Common myeloid progenitor, CD34-positive (primary cell): ENCODE results near the gene CXCR6.

Source experiments
- CTCF ChIA-PET: fragments of 350-600 bp; sonication (Branson Sonifier 250); formaldehyde crosslinking; loops from one replicate; lab custom pipeline; 2021; ENCODE audit warnings: antibody characterized with exemption; lab: Charles Lee
- POLR2A ChIA-PET: fragments of 350-600 bp; sonication (Branson Sonifier 250); formaldehyde crosslinking; loops from one replicate; lab custom pipeline; 2021; ENCODE audit warnings: antibody characterized with exemption; lab: Charles Lee
- DNase-seq, 3 donors: peaks; one replicate each; pipeline versions ENCODE4 v3.0.0 to v3.0.0-alpha.2; 2013
- H3K27ac ChIP-seq, 2 experiments: 1 replicate in 1 of 2; 2 replicates in 1 of 2; pipeline ENCODE4 v1.7.0; 2013; ENCODE audit warnings: inconsistent platforms in 2 of 2, low read length in 2 of 2, mild to moderate bottlenecking in 2 of 2, low read depth in 1 of 2, moderate library complexity in 1 of 2; ENCODE audit not compliant: severe bottlenecking in 2 of 2, insufficient read depth in 1 of 2, poor library complexity in 1 of 2
- H3K27me3 ChIP-seq, 5 experiments: replicated peaks in 2 of 5; 1 replicate in 3 of 5; 2 replicates in 2 of 5; pipeline versions ENCODE4 v1.6.1 to v1.7.0; 2013; ENCODE audit warnings: low read length in 4 of 5, mild to moderate bottlenecking in 2 of 5, moderate library complexity in 2 of 5, inconsistent platforms in 1 of 5; ENCODE audit not compliant: insufficient read depth in 5 of 5, control insufficient read depth in 4 of 5
- H3K36me3 ChIP-seq, 4 experiments: 1 replicate in 2 of 4; 2 replicates in 2 of 4; pipeline versions ENCODE4 v1.6.1 to v1.7.0; 2013; ENCODE audit warnings: low read length in 3 of 4, control low read depth in 1 of 4, mild to moderate bottlenecking in 1 of 4; ENCODE audit not compliant: control insufficient read depth in 4 of 4, insufficient read depth in 4 of 4
- H3K4me1 ChIP-seq, 4 experiments: 1 replicate in 3 of 4; 2 replicates in 1 of 4; pipeline versions ENCODE4 v1.6.1 to v1.7.1; 2013; ENCODE audit warnings: low read length in 3 of 4, mild to moderate bottlenecking in 3 of 4, control low read depth in 1 of 4, inconsistent platforms in 1 of 4, moderate library complexity in 1 of 4; ENCODE audit not compliant: control insufficient read depth in 4 of 4, insufficient read depth in 4 of 4; ENCODE audit errors: control extremely low read depth in 1 of 4
- H3K4me3 ChIP-seq, 7 experiments: 1 replicate in 4 of 7; 2 replicates in 3 of 7; pipeline versions ENCODE4 v1.5.1 to v1.7.0; 2013; ENCODE audit warnings: mild to moderate bottlenecking in 7 of 7, low read length in 6 of 7, moderate library complexity in 6 of 7, inconsistent platforms in 2 of 7, low read depth in 2 of 7, control low read depth in 1 of 7; ENCODE audit not compliant: insufficient read depth in 4 of 7, control insufficient read depth in 1 of 7; ENCODE audit errors: extremely low read depth in 1 of 7
- H3K9me3 ChIP-seq, 5 experiments: 1 replicate in 4 of 5; 2 replicates in 1 of 5; pipeline versions ENCODE4 v1.6.1 to v1.7.1; 2013; ENCODE audit warnings: low read length in 4 of 5, mild to moderate bottlenecking in 2 of 5, inconsistent platforms in 1 of 5, low read depth in 1 of 5, moderate library complexity in 1 of 5; ENCODE audit not compliant: control insufficient read depth in 4 of 5, insufficient read depth in 2 of 5; ENCODE audit errors: control extremely low read depth in 1 of 5
- WGBS: methylation state at CpG from one replicate; pipeline ENCODE4 v1.1.5; 2013; ENCODE audit not compliant: insufficient coverage; 5-methylcytosine and 5-hydroxymethylcytosine counted together

CXCR6 gene

GRCh38 chr3:45912435-45912834, 30.8 kb upstream of the CXCR6 start:
- WGBS, result 98% methylated on average over 6 of the region's 6 CpGs
- ChIA-PET CTCF (interaction anchor here (0.6 kb wide), 1 partner anchor 57 kb away, joined by 3 read pairs; no protein-coding TSS in a partner anchor), POLR2A (no interaction called here)

GRCh38 chr3:45914362-45915058, 28.8 kb upstream of the CXCR6 start:
- no peaks in the 10 kb centered on the region for H3K27me3 ChIP-seq
- H3K36me3 ChIP-seq, result peaks cover 4 to 12% (median 6%) of the 10 kb centered on the region in 4 experiments
- no peak overlapping the region for H3K4me3 ChIP-seq
- H3K9me3 ChIP-seq, result no peaks in the 10 kb centered on the region
- WGBS, result 94% methylated on average over 6 of the region's 7 CpGs
- no peak for DNase-seq
- H3K27ac ChIP-seq, result no peak overlapping the region
- POLR2A ChIA-PET, result no interaction called here
- peaks cover 0 to 5% (median 0%) of the 10 kb centered on the region in 4 experiments for H3K4me1 ChIP-seq
- CTCF ChIA-PET, result no interaction called here

More at GRCh38 chr3:45912435-45912834, 30.8 kb upstream of the CXCR6 start:
- no peak for DNase-seq
- Histone ChIP-seq H3K36me3 (no peaks in the 10 kb centered on the region), H3K4me1 (peaks cover 0 to 5% (median 1%) of the 10 kb centered on the region in 4 experiments), H3K4me3 (no peak overlapping the region), H3K27ac (no peak overlapping the region), H3K9me3 (no peaks in the 10 kb centered on the region), H3K27me3 (no peaks in the 10 kb centered on the region)

GRCh38 chr3:45915059-45915439, 28.2 kb upstream of the CXCR6 start:
- no peak for DNase-seq
- H3K27me3 ChIP-seq, result no peaks in the 10 kb centered on the region
- H3K4me1 ChIP-seq, result peaks cover 0 to 5% (median 0%) of the 10 kb centered on the region in 4 experiments
- WGBS, result 100% methylated on average over 5 of the region's 9 CpGs
- no peak overlapping the region for H3K4me3 ChIP-seq
- peaks cover 4 to 18% (median 9%) of the 10 kb centered on the region in 4 experiments for H3K36me3 ChIP-seq
- H3K9me3 ChIP-seq, result no peaks in the 10 kb centered on the region
- ChIA-PET CTCF (interaction anchor here (1.1 kb wide), 1 partner anchor 11 kb away, joined by 3 read pairs; no protein-coding TSS in a partner anchor), POLR2A (no interaction called here)
- no peak overlapping the region for H3K27ac ChIP-seq

- H3K36me3 ChIP-seq, result peaks cover 5 to 21% (median 14%) of the 10 kb centered on the region in 4 experiments
- CTCF ChIA-PET, result interaction anchor here (1.1 kb wide), 1 partner anchor 11 kb away, joined by 3 read pairs; no protein-coding TSS in a partner anchor
Observed at GRCh38 chr3:45915518-45916231, 27.6 kb upstream of the CXCR6 start.

GRCh38 chr3:45917146-45917898, 25.9 kb upstream of the CXCR6 start:
- Histone ChIP-seq H3K27ac (no peak overlapping the region), H3K4me3 (no peak overlapping the region), H3K4me1 (no peaks in the 10 kb centered on the region), H3K27me3 (no peaks in the 10 kb centered on the region), H3K36me3 (peaks cover 8 to 37% (median 28%) of the 10 kb centered on the region in 4 experiments), H3K9me3 (no peaks in the 10 kb centered on the region)
- WGBS, result 86% methylated on average over 6 of the region's 6 CpGs
- CTCF ChIA-PET, result no interaction called here
- POLR2A ChIA-PET, result no interaction called here
- DNase-seq, result no peak

More at GRCh38 chr3:45915518-45916231, 27.6 kb upstream of the CXCR6 start:
- Histone ChIP-seq H3K9me3 (no peaks in the 10 kb centered on the region), H3K27ac (no peak overlapping the region), H3K27me3 (no peaks in the 10 kb centered on the region), H3K4me3 (no peak overlapping the region), H3K4me1 (peaks cover 0 to 5% (median 0%) of the 10 kb centered on the region in 4 experiments)
- DNase-seq, result no peak
- POLR2A ChIA-PET, result no interaction called here
- 89% methylated on average over 8 of the region's 13 CpGs for WGBS

- no peaks in the 10 kb centered on the region for H3K4me1 ChIP-seq
- CTCF ChIA-PET, result interaction anchor here (1.0 to 4.1 kb wide), 4 partner anchors 8 to 262 kb away, joined by 3 to 24 read pairs (median 10); no protein-coding TSS in a partner anchor
- WGBS, result 97% methylated on average over 10 of the region's 14 CpGs
Observed at GRCh38 chr3:45921158-45922038, 21.9 kb upstream of the CXCR6 start.

More at GRCh38 chr3:45921158-45922038, 21.9 kb upstream of the CXCR6 start:
- Histone ChIP-seq H3K27ac (no peak overlapping the region), H3K9me3 (no peaks in the 10 kb centered on the region), H3K27me3 (no peaks in the 10 kb centered on the region), H3K36me3 (peaks cover 13 to 69% (median 51%) of the 10 kb centered on the region in 4 experiments), H3K4me3 (no peak overlapping the region)
- no peak for DNase-seq
- POLR2A ChIA-PET, result no interaction called here
